Measurements from ENCODE around the gene TMEM63C. TPM values are rescaled to one million over a fixed set of nuclear protein-coding genes. Genes with fewer than 3 reads are reported as not detected.

TMEM63C gene
- total RNA-seq, 1 experiment from 2014 or later, result 0.13 TPM

GRCh38 chr14:77200406-77200985 is 18.9 kb downstream of the TMEM63C start:
- ChIA-PET CTCF (no interaction called here), POLR2A (ENCODE audit: low non-redundant PET) (no interaction called here)
- no peaks in the 10 kb centered on the region for H3K36me3 ChIP-seq (ENCODE audit: insufficient read depth, low read length, poor library complexity, severe bottlenecking)
- intact Hi-C loops (cut with micrococcal nuclease; ENCODE audit: unreplicated experiment), result no loop called here
- no TSS peak for BruUV-seq (replicated peaks)
- DNase-seq (ENCODE audit: low spot score), result no peak
- no peaks in the 10 kb centered on the region for H3K9me3 ChIP-seq (ENCODE audit: low read depth, low read length, poor library complexity, severe bottlenecking)
- H3K4me3 ChIP-seq (ENCODE audit: low read depth, low read length, poor library complexity, severe bottlenecking), result no peak overlapping the region
- H3K27ac ChIP-seq (ENCODE audit: low read depth, low read length, poor library complexity, severe bottlenecking), result no peak overlapping the region
- H3K27me3 ChIP-seq (replicated peaks; ENCODE audit: insufficient read depth, low read depth, low read length, poor library complexity), result peaks cover 23% of the 10 kb centered on the region
- TF ChIP-seq CTCF (conservative IDR thresholded peaks at IDR 0.05; ENCODE audit: low read depth, low read length) (no peak), EZH2 (IDR thresholded peaks at IDR 0.05; ENCODE audit: borderline replicate concordance, low read depth, low read length, poor library complexity, severe bottlenecking) (no peak)
- H3K4me1 ChIP-seq (ENCODE audit: insufficient read depth, low read length, poor library complexity, severe bottlenecking), result no peaks in the 10 kb centered on the region

DNA sequence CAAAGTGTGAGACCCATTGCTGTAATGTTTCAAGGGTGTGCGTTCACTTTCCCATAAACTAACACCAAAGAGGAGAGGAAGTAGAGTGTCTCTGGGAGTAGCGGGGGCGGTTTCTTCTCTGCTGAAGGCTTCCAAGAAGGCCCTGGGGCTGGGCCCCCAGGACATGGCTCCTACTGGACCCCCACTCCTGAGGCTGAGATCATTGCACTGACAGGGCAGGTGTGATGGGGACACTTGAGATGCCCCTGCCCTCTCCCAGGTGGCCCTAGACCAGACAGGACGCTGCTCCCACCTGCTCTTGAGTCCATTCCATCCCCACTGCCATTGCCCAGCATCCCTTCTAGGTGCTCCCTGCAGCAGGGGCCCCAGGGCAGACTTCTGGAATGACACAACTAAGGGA is 20.1 kb downstream of the TMEM63C start:
- intact Hi-C loops (cut with micrococcal nuclease; ENCODE audit: unreplicated experiment), result no loop called here
- Histone ChIP-seq H3K4me3 (ENCODE audit: low read depth, low read length, poor library complexity, severe bottlenecking) (no peak overlapping the region), H3K36me3 (ENCODE audit: insufficient read depth, low read length, poor library complexity, severe bottlenecking) (no peaks in the 10 kb centered on the region), H3K27ac (ENCODE audit: low read depth, low read length, poor library complexity, severe bottlenecking) (no peak overlapping the region), H3K4me1 (ENCODE audit: insufficient read depth, low read length, poor library complexity, severe bottlenecking) (no peaks in the 10 kb centered on the region), H3K9me3 (ENCODE audit: low read depth, low read length, poor library complexity, severe bottlenecking) (no peaks in the 10 kb centered on the region), H3K27me3 (replicated peaks; ENCODE audit: insufficient read depth, low read depth, low read length, poor library complexity) (peaks cover 14% of the 10 kb centered on the region)
- CTCF ChIA-PET, result no interaction called here
- TF ChIP-seq EZH2 (IDR thresholded peaks at IDR 0.05; ENCODE audit: borderline replicate concordance, low read depth, low read length, poor library complexity, severe bottlenecking) (no peak), CTCF (conservative IDR thresholded peaks at IDR 0.05; ENCODE audit: low read depth, low read length) (no peak)
- no peak for DNase-seq (ENCODE audit: low spot score)
- BruUV-seq (replicated peaks), result no TSS peak
- POLR2A ChIA-PET (ENCODE audit: low non-redundant PET), result no interaction called here

DNA sequence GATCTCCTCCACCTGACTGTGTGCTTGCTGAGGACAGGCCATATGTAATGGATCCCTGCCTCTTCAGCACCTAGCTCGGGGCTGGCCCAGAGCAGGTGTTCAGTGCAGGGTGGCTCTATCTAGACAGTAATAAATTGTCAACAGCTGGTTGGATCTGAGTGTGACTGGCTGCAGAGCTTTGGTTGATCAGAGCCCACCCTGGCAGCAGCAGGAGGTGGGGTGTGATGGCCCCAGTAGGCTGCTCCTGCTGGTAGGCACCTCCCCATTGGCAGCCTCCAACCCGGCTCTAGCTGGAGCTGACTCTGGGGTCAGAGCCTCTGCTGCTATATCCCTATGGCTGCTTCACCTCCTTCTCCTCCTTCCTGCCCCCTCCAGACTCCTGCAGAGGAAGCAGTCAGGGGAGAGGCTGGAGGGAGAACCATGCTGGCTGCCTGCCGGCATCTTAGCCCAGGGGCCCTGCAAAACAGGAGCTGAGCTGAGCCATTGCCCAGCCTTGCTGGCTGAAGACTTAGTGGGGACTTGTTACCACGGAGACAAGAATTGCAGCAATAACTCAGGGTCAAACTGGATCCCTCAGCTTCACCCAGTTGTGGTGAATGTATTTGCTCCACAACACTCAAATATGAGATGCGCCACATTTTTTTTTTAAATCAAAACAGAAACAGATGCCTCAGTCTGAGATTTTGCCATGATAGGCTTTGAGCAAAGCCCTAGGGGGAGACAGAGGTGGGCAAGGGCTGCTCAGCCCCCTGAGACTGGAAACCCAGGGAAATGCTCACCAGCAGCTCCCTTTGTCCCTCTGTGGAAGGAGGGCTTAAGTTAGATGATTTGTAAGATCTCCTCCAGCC is 22.2 kb downstream of the TMEM63C start:
- CTCF ChIA-PET, result no interaction called here
- H3K27ac ChIP-seq (ENCODE audit: low read depth, low read length, poor library complexity, severe bottlenecking), result no peak overlapping the region
- BruUV-seq (replicated peaks), result no TSS peak

More for the DNA sequence above, 22.2 kb downstream of the TMEM63C start:
- intact Hi-C loops (cut with micrococcal nuclease; ENCODE audit: unreplicated experiment), result no loop called here
- H3K9me3 ChIP-seq (ENCODE audit: low read depth, low read length, poor library complexity, severe bottlenecking), result no peaks in the 10 kb centered on the region
- H3K36me3 ChIP-seq (ENCODE audit: insufficient read depth, low read length, poor library complexity, severe bottlenecking), result no peaks in the 10 kb centered on the region
- POLR2A ChIA-PET (ENCODE audit: low non-redundant PET), result no interaction called here
- no peak for DNase-seq (ENCODE audit: low spot score)
- H3K27me3 ChIP-seq (replicated peaks; ENCODE audit: insufficient read depth, low read depth, low read length, poor library complexity), result peaks cover 5% of the 10 kb centered on the region
- H3K4me3 ChIP-seq (ENCODE audit: low read depth, low read length, poor library complexity, severe bottlenecking), result no peak overlapping the region
- TF ChIP-seq CTCF (conservative IDR thresholded peaks at IDR 0.05; ENCODE audit: low read depth, low read length), result no peak
- no peak for TF ChIP-seq EZH2 (IDR thresholded peaks at IDR 0.05; ENCODE audit: borderline replicate concordance, low read depth, low read length, poor library complexity, severe bottlenecking)
- no peaks in the 10 kb centered on the region for H3K4me1 ChIP-seq (ENCODE audit: insufficient read depth, low read length, poor library complexity, severe bottlenecking)

All from A673 (cell line).